ENCODE data around the gene USP47. TPM values are rescaled to one million over a fixed set of nuclear protein-coding genes. Genes with fewer than 3 reads are reported as not detected.

USP47 gene
- total and polyA plus RNA-seq, 5 donors from 2014 or later = 35.7 to 79.0 (median 41.8) TPM

GRCh38 chr11:11841116-11841722 lies 553 bp upstream of the USP47 start:
- peak overlapping the region; percentile 80 for H3K4me3 ChIP-seq (ENCODE audit: low read depth, low read length)
- DNase-seq (no peak), ATAC-seq (ENCODE audit: low read depth in 2 of 2) (no peak)
- H3K9me3 ChIP-seq (ENCODE audit: control insufficient read depth in 2 of 2, low read length in 2 of 2) = no peaks in the 10 kb centered on the region
- H3K27me3 ChIP-seq (ENCODE audit: control insufficient read depth, insufficient read depth, low read length) = peaks cover 10% of the 10 kb centered on the region
- H3K27ac Mint-ChIP-seq = peak overlapping the region in 1 of 3 donors; percentile 30
- no peak overlapping the region for H3K4me3 Mint-ChIP-seq
- H3K27ac ChIP-seq (ENCODE audit: insufficient read depth, low read length, poor library complexity, severe bottlenecking) = peak overlapping the region; percentile 95
- H3K36me3 Mint-ChIP-seq = no peaks in the 10 kb centered on the region
- peaks cover 21% of the 10 kb centered on the region for H3K27me3 Mint-ChIP-seq
- H3K36me3 ChIP-seq (ENCODE audit: control insufficient read depth, insufficient read depth, low read length) = no peaks in the 10 kb centered on the region
- peaks cover 41% of the 10 kb centered on the region for H3K4me1 ChIP-seq (ENCODE audit: control insufficient read depth, insufficient read depth, low read length, poor library complexity, severe bottlenecking)
- H3K4me1 Mint-ChIP-seq = peaks cover 3 to 12% (median 8%) of the 10 kb centered on the region in 4 donors
- no peaks in the 10 kb centered on the region for H3K9me3 Mint-ChIP-seq

- H3K9me3 Mint-ChIP-seq = no peaks in the 10 kb centered on the region
- no peaks in the 10 kb centered on the region for H3K36me3 ChIP-seq (ENCODE audit: control insufficient read depth, insufficient read depth, low read length)
- H3K27me3 Mint-ChIP-seq = peaks cover 10% of the 10 kb centered on the region
- H3K27me3 ChIP-seq (ENCODE audit: control insufficient read depth, insufficient read depth, low read length) = peaks cover 3% of the 10 kb centered on the region
- peaks cover 48% of the 10 kb centered on the region for H3K4me1 ChIP-seq (ENCODE audit: control insufficient read depth, insufficient read depth, low read length, poor library complexity, severe bottlenecking)
- H3K27ac Mint-ChIP-seq = no peak overlapping the region
- DNase-seq (peak; percentile 24 to 85 (median 70)), ATAC-seq (ENCODE audit: low read depth in 2 of 2) (peak; percentile 56 to 60)
- peaks cover 3 to 22% (median 11%) of the 10 kb centered on the region in 4 donors for H3K4me1 Mint-ChIP-seq
- peak overlapping the region; percentile 95 for H3K27ac ChIP-seq (ENCODE audit: insufficient read depth, low read length, poor library complexity, severe bottlenecking)
- H3K36me3 Mint-ChIP-seq = no peaks in the 10 kb centered on the region
- H3K4me3 Mint-ChIP-seq = no peak overlapping the region
- H3K4me3 ChIP-seq (ENCODE audit: low read depth, low read length) = peak overlapping the region; percentile 94
- no peaks in the 10 kb centered on the region for H3K9me3 ChIP-seq (ENCODE audit: control insufficient read depth in 2 of 2, low read length in 2 of 2)
Observed at GRCh38 chr11:11842421-11843008, 743 bp downstream of the USP47 start.

GRCh38 chr11:11843211-11843621 lies 1.4 kb downstream of the USP47 start:
- H3K9me3 ChIP-seq (ENCODE audit: control insufficient read depth in 2 of 2, low read length in 2 of 2) = no peaks in the 10 kb centered on the region
- peaks cover 50% of the 10 kb centered on the region for H3K4me1 ChIP-seq (ENCODE audit: control insufficient read depth, insufficient read depth, low read length, poor library complexity, severe bottlenecking)
- Mint-ChIP-seq H3K4me1 (peaks cover 4 to 24% (median 13%) of the 10 kb centered on the region in 4 donors), H3K27ac (no peak overlapping the region), H3K4me3 (no peak overlapping the region), H3K9me3 (no peaks in the 10 kb centered on the region), H3K36me3 (no peaks in the 10 kb centered on the region), H3K27me3 (peaks cover 9% of the 10 kb centered on the region)
- no peaks in the 10 kb centered on the region for H3K36me3 ChIP-seq (ENCODE audit: control insufficient read depth, insufficient read depth, low read length)
- peaks cover 2% of the 10 kb centered on the region for H3K27me3 ChIP-seq (ENCODE audit: control insufficient read depth, insufficient read depth, low read length)
- peak overlapping the region; percentile 95 for H3K27ac ChIP-seq (ENCODE audit: insufficient read depth, low read length, poor library complexity, severe bottlenecking)
- ATAC-seq (ENCODE audit: low read depth in 2 of 2) (peak; percentile 17 to 23), DNase-seq (peak in 2 of 3 donors; percentile 60 to 62)
- peak overlapping the region; percentile 94 for H3K4me3 ChIP-seq (ENCODE audit: low read depth, low read length)

- H3K4me1 ChIP-seq (ENCODE audit: control insufficient read depth, insufficient read depth, low read length, poor library complexity, severe bottlenecking) = peaks cover 54% of the 10 kb centered on the region
- H3K4me1 Mint-ChIP-seq = peaks cover 4 to 24% (median 15%) of the 10 kb centered on the region in 4 donors
- no peaks in the 10 kb centered on the region for H3K36me3 Mint-ChIP-seq
Observed at GRCh38 chr11:11843642-11844041, 1.9 kb downstream of the USP47 start.

GRCh38 chr11:11844272-11844671 lies 2.5 kb downstream of the USP47 start:
- H3K36me3 Mint-ChIP-seq = no peaks in the 10 kb centered on the region
- H3K9me3 Mint-ChIP-seq = no peaks in the 10 kb centered on the region
- H3K4me3 ChIP-seq (ENCODE audit: low read depth, low read length) = peak overlapping the region; percentile 94
- H3K9me3 ChIP-seq (ENCODE audit: control insufficient read depth in 2 of 2, low read length in 2 of 2) = no peaks in the 10 kb centered on the region
- H3K36me3 ChIP-seq (ENCODE audit: control insufficient read depth, insufficient read depth, low read length) = no peaks in the 10 kb centered on the region
- DNase-seq (peak in 1 of 3 donors; percentile 26), ATAC-seq (ENCODE audit: low read depth in 2 of 2) (no peak)
- H3K27me3 ChIP-seq (ENCODE audit: control insufficient read depth, insufficient read depth, low read length) = no peaks in the 10 kb centered on the region
- peaks cover 10 to 29% (median 21%) of the 10 kb centered on the region in 4 donors for H3K4me1 Mint-ChIP-seq
- no peak overlapping the region for H3K27ac Mint-ChIP-seq
- H3K4me3 Mint-ChIP-seq = no peak overlapping the region
- H3K4me1 ChIP-seq (ENCODE audit: control insufficient read depth, insufficient read depth, low read length, poor library complexity, severe bottlenecking) = peaks cover 60% of the 10 kb centered on the region
- H3K27ac ChIP-seq (ENCODE audit: insufficient read depth, low read length, poor library complexity, severe bottlenecking) = peak overlapping the region; percentile 95
- no peaks in the 10 kb centered on the region for H3K27me3 Mint-ChIP-seq

More at GRCh38 chr11:11843642-11844041, 1.9 kb downstream of the USP47 start:
- Mint-ChIP-seq H3K4me3 (no peak overlapping the region), H3K27ac (no peak overlapping the region), H3K27me3 (peaks cover 5% of the 10 kb centered on the region), H3K9me3 (no peaks in the 10 kb centered on the region)
- Histone ChIP-seq H3K9me3 (ENCODE audit: control insufficient read depth in 2 of 2, low read length in 2 of 2) (no peaks in the 10 kb centered on the region), H3K27me3 (ENCODE audit: control insufficient read depth, insufficient read depth, low read length) (peaks cover 2% of the 10 kb centered on the region), H3K27ac (ENCODE audit: insufficient read depth, low read length, poor library complexity, severe bottlenecking) (peak overlapping the region; percentile 95), H3K36me3 (ENCODE audit: control insufficient read depth, insufficient read depth, low read length) (no peaks in the 10 kb centered on the region), H3K4me3 (ENCODE audit: low read depth, low read length) (peak overlapping the region; percentile 94)
- ATAC-seq (ENCODE audit: low read depth in 2 of 2) (no peak), DNase-seq (no peak)

GRCh38 chr11:11845071-11845470 lies 3.3 kb downstream of the USP47 start:
- H3K4me1 ChIP-seq (ENCODE audit: control insufficient read depth, insufficient read depth, low read length, poor library complexity, severe bottlenecking) = peaks cover 64% of the 10 kb centered on the region
- peak overlapping the region; percentile 94 for H3K4me3 ChIP-seq (ENCODE audit: low read depth, low read length)
- H3K4me1 Mint-ChIP-seq = peaks cover 18 to 37% (median 28%) of the 10 kb centered on the region in 4 donors
- DNase-seq = no peak
- H3K27ac Mint-ChIP-seq = peak overlapping the region in 1 of 3 donors; percentile 16
- no peak for ATAC-seq (ENCODE audit: low read depth in 2 of 2)
- H3K27me3 ChIP-seq (ENCODE audit: control insufficient read depth, insufficient read depth, low read length) = no peaks in the 10 kb centered on the region
- H3K9me3 Mint-ChIP-seq = no peaks in the 10 kb centered on the region
- H3K36me3 ChIP-seq (ENCODE audit: control insufficient read depth, insufficient read depth, low read length) = no peaks in the 10 kb centered on the region
- no peaks in the 10 kb centered on the region for H3K27me3 Mint-ChIP-seq
- no peak overlapping the region for H3K27ac ChIP-seq (ENCODE audit: insufficient read depth, low read length, poor library complexity, severe bottlenecking)
- H3K9me3 ChIP-seq (ENCODE audit: control insufficient read depth in 2 of 2, low read length in 2 of 2) = no peaks in the 10 kb centered on the region
- H3K36me3 Mint-ChIP-seq = no peaks in the 10 kb centered on the region
- H3K4me3 Mint-ChIP-seq = no peak overlapping the region

GRCh38 chr11:11845551-11845950 lies 3.8 kb downstream of the USP47 start:
- H3K9me3 ChIP-seq (ENCODE audit: control insufficient read depth in 2 of 2, low read length in 2 of 2) = no peaks in the 10 kb centered on the region
- H3K27ac ChIP-seq (ENCODE audit: insufficient read depth, low read length, poor library complexity, severe bottlenecking) = no peak overlapping the region
- peaks cover 18 to 42% (median 33%) of the 10 kb centered on the region in 4 donors for H3K4me1 Mint-ChIP-seq
- H3K27me3 Mint-ChIP-seq = no peaks in the 10 kb centered on the region
- no peaks in the 10 kb centered on the region for H3K9me3 Mint-ChIP-seq
- DNase-seq (no peak), ATAC-seq (ENCODE audit: low read depth in 2 of 2) (no peak)
- H3K27me3 ChIP-seq (ENCODE audit: control insufficient read depth, insufficient read depth, low read length) = no peaks in the 10 kb centered on the region
- H3K4me3 ChIP-seq (ENCODE audit: low read depth, low read length) = peak overlapping the region; percentile 94
- no peaks in the 10 kb centered on the region for H3K36me3 ChIP-seq (ENCODE audit: control insufficient read depth, insufficient read depth, low read length)
- H3K4me3 Mint-ChIP-seq = no peak overlapping the region
- H3K27ac Mint-ChIP-seq = peak overlapping the region in 1 of 3 donors; percentile 16
- peaks cover 67% of the 10 kb centered on the region for H3K4me1 ChIP-seq (ENCODE audit: control insufficient read depth, insufficient read depth, low read length, poor library complexity, severe bottlenecking)
- no peaks in the 10 kb centered on the region for H3K36me3 Mint-ChIP-seq
